H9 (cell line): Measurements from ENCODE around the gene MUSK. TPM values are rescaled to one million over a fixed set of nuclear protein-coding genes. Genes with fewer than 3 reads are reported as not detected.

Experiments
- DNase-seq: peaks from one replicate; pipeline ENCODE4 v3.0.0-alpha.2; 2017
- H2AFZ ChIP-seq: one replicate; pipeline ENCODE4 v1.6.1; 2013; ENCODE audit warnings: mild to moderate bottlenecking, low read length, control low read depth, moderate library complexity
- H2AK5ac ChIP-seq: 2 replicates; pipeline ENCODE4 v1.6.1; 2013; ENCODE audit warnings: low read length, control low read depth, mixed read lengths; ENCODE audit not compliant: insufficient read length
- H2BK120ac ChIP-seq: one replicate; pipeline ENCODE4 v1.6.1; 2013; ENCODE audit warnings: low read depth, mild to moderate bottlenecking, low read length, control low read depth, inconsistent platforms; ENCODE audit not compliant: poor library complexity, severe bottlenecking
- H2BK12ac ChIP-seq: 2 replicates; pipeline ENCODE4 v1.6.1; 2013; ENCODE audit warnings: low read length, control low read depth, mixed read lengths, low read depth; ENCODE audit not compliant: insufficient read length
- H2BK15ac ChIP-seq: 2 replicates; pipeline ENCODE4 v1.6.1; 2013; ENCODE audit warnings: low read depth, low read length, control low read depth
- H2BK20ac ChIP-seq: one replicate; pipeline ENCODE4 v1.6.1; 2013; ENCODE audit warnings: low read depth, mild to moderate bottlenecking, low read length, control low read depth, inconsistent platforms; ENCODE audit not compliant: poor library complexity, severe bottlenecking
- H2BK5ac ChIP-seq: 2 replicates; pipeline ENCODE4 v1.6.1; 2013; ENCODE audit warnings: low read length, control low read depth, mixed read lengths; ENCODE audit not compliant: insufficient read length
- H3K14ac ChIP-seq: 2 replicates; pipeline ENCODE4 v1.6.1; 2013; ENCODE audit warnings: low read length, control low read depth; ENCODE audit not compliant: insufficient read depth
- H3K18ac ChIP-seq: 2 replicates; pipeline ENCODE4 v1.6.1; 2013; ENCODE audit warnings: low read depth, mild to moderate bottlenecking, mixed read lengths, low read length, control low read depth; ENCODE audit not compliant: insufficient read length
- H3K23ac ChIP-seq: 2 replicates; pipeline ENCODE4 v1.6.1; 2013; ENCODE audit warnings: low read length, control low read depth, mixed read lengths, low read depth; ENCODE audit not compliant: insufficient read length
- H3K23me2 ChIP-seq: 2 replicates; pipeline ENCODE4 v1.6.1; 2013; ENCODE audit warnings: low read depth, mild to moderate bottlenecking, mixed read lengths, low read length, control low read depth; ENCODE audit not compliant: insufficient read length, poor library complexity, severe bottlenecking
- H3K27ac ChIP-seq: 2 replicates; pipeline ENCODE4 v1.5.1; 2013; ENCODE audit warnings: low read length, control low read depth, mixed read lengths, low read depth; ENCODE audit not compliant: insufficient read length
- H3K27me3 ChIP-seq: 2 replicates; pipeline ENCODE4 v1.6.1; 2013; ENCODE audit warnings: low read length, control low read depth, inconsistent platforms; ENCODE audit not compliant: insufficient read depth
- H3K4ac ChIP-seq: 2 replicates; pipeline ENCODE4 v1.6.1; 2013; ENCODE audit warnings: low read depth, mild to moderate bottlenecking, control low read depth, inconsistent platforms, low read length, moderate library complexity
- H3K4me1 ChIP-seq: 2 replicates; pipeline ENCODE4 v1.6.1; 2013; ENCODE audit warnings: low read length, control low read depth, inconsistent platforms; ENCODE audit not compliant: insufficient read depth
- H3K4me2 ChIP-seq: 2 replicates; pipeline ENCODE4 v1.6.1; 2013; ENCODE audit warnings: low read length, control low read depth, mixed read lengths; ENCODE audit not compliant: insufficient read length, insufficient read depth
- H3K56ac ChIP-seq: 2 replicates; pipeline ENCODE4 v1.6.1; 2013; ENCODE audit warnings: low read depth, mild to moderate bottlenecking, mixed read lengths, low read length, control low read depth; ENCODE audit not compliant: insufficient read length
- H3K79me1 ChIP-seq: 2 replicates; pipeline ENCODE4 v1.6.1; 2013; ENCODE audit warnings: low read depth, mild to moderate bottlenecking, moderate library complexity, low read length, control low read depth, inconsistent platforms; ENCODE audit not compliant: insufficient read depth, poor library complexity, severe bottlenecking
- H3K79me2 ChIP-seq: 2 replicates; pipeline ENCODE4 v1.6.1; 2013; ENCODE audit warnings: low read length, control low read depth, inconsistent platforms; ENCODE audit not compliant: insufficient read depth
- H3K9ac ChIP-seq: 2 replicates; pipeline ENCODE4 v1.6.1; 2013; ENCODE audit warnings: low read length, control low read depth, mixed read lengths; ENCODE audit not compliant: insufficient read length; ENCODE audit errors: extremely low read depth
- H3K9me3 ChIP-seq: one replicate; pipeline ENCODE4 v1.6.1; 2013; ENCODE audit warnings: low read depth, low read length, inconsistent platforms; ENCODE audit not compliant: control insufficient read depth
- H3T11ph ChIP-seq: one replicate; pipeline ENCODE4 v1.6.1; 2013; ENCODE audit warnings: mild to moderate bottlenecking, low read length, control low read depth, inconsistent platforms
- H4K20me1 ChIP-seq: one replicate; pipeline ENCODE4 v1.6.1; 2013; ENCODE audit not compliant: control insufficient read depth, insufficient read length, insufficient read depth
- H4K5ac ChIP-seq: 2 replicates; pipeline ENCODE4 v1.6.1; 2013; ENCODE audit warnings: low read depth, mild to moderate bottlenecking, mixed read lengths, low read length, control low read depth; ENCODE audit not compliant: insufficient read length
- H4K8ac ChIP-seq: replicated peaks from 2 replicates; pipeline ENCODE4 v1.6.1; 2013; ENCODE audit warnings: low read length, control low read depth, mixed read lengths, low read depth; ENCODE audit not compliant: insufficient read length
- H4K91ac ChIP-seq: 2 replicates; pipeline ENCODE4 v1.6.1; 2013; ENCODE audit warnings: low read depth, mild to moderate bottlenecking, moderate library complexity, mixed read lengths, low read length, control low read depth; ENCODE audit not compliant: insufficient read length
- H3K27ac Mint-ChIP-seq, 3 experiments: 2 replicates in 2 of 3; 3 replicates in 1 of 3; pipeline ENCODE4 v1.8.0; 2020 to 2021; ENCODE audit warnings: mixed read lengths in 3 of 3, mild to moderate bottlenecking in 1 of 3, moderate library complexity in 1 of 3
- H3K27me3 Mint-ChIP-seq: 2 replicates; pipeline ENCODE4 v1.8.0; 2021; ENCODE audit warnings: low read depth, mild to moderate bottlenecking, moderate library complexity, mixed read lengths
- H3K36me3 Mint-ChIP-seq, 3 experiments: 2 replicates in 2 of 3; 3 replicates in 1 of 3; pipeline ENCODE4 v1.8.0; 2020 to 2021; ENCODE audit warnings: low read depth in 3 of 3, mixed read lengths in 3 of 3; ENCODE audit not compliant: insufficient read depth in 1 of 3
- H3K4me1 Mint-ChIP-seq, 2 experiments: 2 replicates each; pipeline ENCODE4 v1.8.0; 2020; ENCODE audit warnings: mixed read lengths in 2 of 2
- H3K4me3 Mint-ChIP-seq, 2 experiments: 2 replicates in 1 of 2; 3 replicates in 1 of 2; pipeline ENCODE4 v1.8.0; 2020 to 2021; ENCODE audit warnings: mild to moderate bottlenecking in 2 of 2, mixed read lengths in 2 of 2, moderate library complexity in 1 of 2
- H3K9me3 Mint-ChIP-seq, 2 experiments: 2 replicates in 1 of 2; 3 replicates in 1 of 2; pipeline ENCODE4 v1.8.0; 2020; ENCODE audit warnings: mild to moderate bottlenecking in 2 of 2, mixed read lengths in 2 of 2, moderate library complexity in 1 of 2
- WGBS: extraction: QIAGEN DNeasy Blood & Tissue Kit; methylation state at CpG from one replicate; pipeline ENCODE4 v1.1.7; 2013; ENCODE audit warnings: missing lambda C conversion rate, low lambda C conversion rate, mixed read lengths; ENCODE audit not compliant: insufficient read length; ENCODE audit errors: extremely low coverage; 5-methylcytosine and 5-hydroxymethylcytosine counted together
- total RNA-seq: library from RNA; stranded (reverse); gene quantifications from 2 replicates; pipeline ENCODE4 v1.2.1, GENCODE V29; 2021
- TF ChIP-seq, protein P1 (sequence below): fragments of 200-600 bp; sonication (generic); conservative IDR thresholded peaks from 3 replicates; pipeline ENCODE4 v1.8.0; 2021; ENCODE audit warnings: antibody characterized with exemption, mild to moderate bottlenecking

The MUSK gene
- total RNA-seq, 1 experiment from 2014 or later: not detected

DNA sequence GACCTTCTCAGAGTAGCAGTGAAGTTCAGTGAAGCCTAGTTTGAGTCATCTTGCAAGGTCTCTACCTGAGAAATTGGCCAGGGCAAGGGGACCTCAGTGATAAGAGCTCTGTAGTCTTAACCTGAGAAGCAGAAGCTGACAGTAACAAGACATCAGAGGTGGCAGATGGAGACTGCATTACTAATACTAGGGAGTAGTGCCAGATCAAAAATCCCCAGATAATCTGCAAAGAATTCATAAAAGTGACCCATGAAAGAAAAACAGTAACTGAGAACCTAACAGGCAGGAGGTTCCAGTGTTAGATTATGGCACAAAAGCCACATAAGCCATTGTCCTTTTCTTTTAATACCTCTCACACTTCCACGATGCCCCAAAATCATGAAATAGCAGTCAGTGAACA, 175.5 kb downstream of the MUSK start:
- DNase-seq: no peak

More for the DNA sequence above, 175.5 kb downstream of the MUSK start:
- H3K79me1 ChIP-seq: no peaks in the 10 kb centered on the region
- no peak overlapping the region for H2BK5ac ChIP-seq
- H4K91ac ChIP-seq: no peak overlapping the region
- H4K8ac ChIP-seq: no peak overlapping the region
- no peaks in the 10 kb centered on the region for H3K36me3 Mint-ChIP-seq
- TF ChIP-seq, protein P1, sequence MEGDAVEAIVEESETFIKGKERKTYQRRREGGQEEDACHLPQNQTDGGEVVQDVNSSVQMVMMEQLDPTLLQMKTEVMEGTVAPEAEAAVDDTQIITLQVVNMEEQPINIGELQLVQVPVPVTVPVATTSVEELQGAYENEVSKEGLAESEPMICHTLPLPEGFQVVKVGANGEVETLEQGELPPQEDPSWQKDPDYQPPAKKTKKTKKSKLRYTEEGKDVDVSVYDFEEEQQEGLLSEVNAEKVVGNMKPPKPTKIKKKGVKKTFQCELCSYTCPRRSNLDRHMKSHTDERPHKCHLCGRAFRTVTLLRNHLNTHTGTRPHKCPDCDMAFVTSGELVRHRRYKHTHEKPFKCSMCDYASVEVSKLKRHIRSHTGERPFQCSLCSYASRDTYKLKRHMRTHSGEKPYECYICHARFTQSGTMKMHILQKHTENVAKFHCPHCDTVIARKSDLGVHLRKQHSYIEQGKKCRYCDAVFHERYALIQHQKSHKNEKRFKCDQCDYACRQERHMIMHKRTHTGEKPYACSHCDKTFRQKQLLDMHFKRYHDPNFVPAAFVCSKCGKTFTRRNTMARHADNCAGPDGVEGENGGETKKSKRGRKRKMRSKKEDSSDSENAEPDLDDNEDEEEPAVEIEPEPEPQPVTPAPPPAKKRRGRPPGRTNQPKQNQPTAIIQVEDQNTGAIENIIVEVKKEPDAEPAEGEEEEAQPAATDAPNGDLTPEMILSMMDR: no peak
- no peak overlapping the region for H2BK20ac ChIP-seq
- no peak overlapping the region for H2BK15ac ChIP-seq
- no peak overlapping the region for H2AK5ac ChIP-seq
- no peaks in the 10 kb centered on the region for H3K9me3 ChIP-seq
- no peak overlapping the region for H3K27ac Mint-ChIP-seq
- H2BK12ac ChIP-seq: no peak overlapping the region
- no peak overlapping the region for H3K18ac ChIP-seq
- no peaks in the 10 kb centered on the region for H3K9me3 Mint-ChIP-seq
- H3K4me2 ChIP-seq: no peak overlapping the region
- H3T11ph ChIP-seq: no peak overlapping the region
- no peaks in the 10 kb centered on the region for H3K27me3 ChIP-seq
- H3K27ac ChIP-seq: no peak overlapping the region
- no peaks in the 10 kb centered on the region for H3K27me3 Mint-ChIP-seq
- no peak overlapping the region for H3K56ac ChIP-seq
- no peak overlapping the region for H3K4ac ChIP-seq
- H4K5ac ChIP-seq: no peak overlapping the region
- no peak overlapping the region for H3K14ac ChIP-seq
- H3K4me1 Mint-ChIP-seq: no peaks in the 10 kb centered on the region
- no peak overlapping the region for H2BK120ac ChIP-seq
- no peaks in the 10 kb centered on the region for H3K23me2 ChIP-seq
- no peak overlapping the region for H3K4me3 Mint-ChIP-seq
- H3K9ac ChIP-seq: no peak overlapping the region
- H3K23ac ChIP-seq: no peak overlapping the region
- no peaks in the 10 kb centered on the region for H4K20me1 ChIP-seq
- H3K79me2 ChIP-seq: no peaks in the 10 kb centered on the region
- WGBS: no CpG with 5 or more reads among the region's 1 CpG
- H3K4me1 ChIP-seq: no peaks in the 10 kb centered on the region
- no peak overlapping the region for H2AFZ ChIP-seq
